Tibial nerve (tissue), 4 donors: ENCODE data around the gene NOC4L. TPM values are rescaled to one million over a fixed set of nuclear protein-coding genes. Genes with fewer than 3 reads are reported as not detected.

ENCODE experiments used
- DNase-seq, 2 donors: peaks; one replicate each; pipeline ENCODE4 v3.0.0-alpha.2; 2019; ENCODE audit warnings: low spot score in 2 of 2
- H3K27ac ChIP-seq, 4 donors: fragments of 200-600 bp; sonication (generic) in 3 of 4; one replicate each; pipeline ENCODE4 v1.5.1; 2017 to 2019; ENCODE audit warnings: mild to moderate bottlenecking in 1 of 4
- H3K27me3 ChIP-seq, 2 donors: fragments of 200-600 bp; sonication (generic) in 1 of 2; one replicate each; pipeline versions ENCODE4 v1.5.1 to v1.6.0; 2017 to 2019
- H3K36me3 ChIP-seq, 3 donors: fragments of 200-600 bp; sonication (generic); one replicate each; pipeline ENCODE4 v1.5.1; 2018 to 2019
- H3K4me1 ChIP-seq, 4 donors: fragments of 200-600 bp; sonication (generic) in 3 of 4; one replicate each; pipeline ENCODE4 v1.5.1; 2017 to 2019
- H3K4me3 ChIP-seq, 4 donors: fragments of 200-600 bp; sonication (generic) in 3 of 4; one replicate each; pipeline ENCODE4 v1.5.1; 2017 to 2019; ENCODE audit warnings: mild to moderate bottlenecking in 1 of 4, moderate library complexity in 1 of 4
- H3K9me3 ChIP-seq, 4 donors: fragments of 200-600 bp; sonication (generic) in 3 of 4; one replicate each; pipeline ENCODE4 v1.5.1; 2017 to 2019
- EP300 ChIP-seq, 2 donors: sonication (generic); formaldehyde crosslinking; IDR thresholded peaks; one replicate each; pipeline ENCODE4 v1.6.1; 2017; ENCODE audit warnings: antibody characterized with exemption in 2 of 2, mild to moderate bottlenecking in 1 of 2
- POLR2A ChIP-seq, 2 donors: fragments of 450-650 bp; IDR thresholded peaks; one replicate each; pipeline ENCODE4 v1.6.1; 2017; ENCODE audit warnings: antibody characterized with exemption in 2 of 2, mild to moderate bottlenecking in 2 of 2, moderate library complexity in 2 of 2
- WGBS, 2 donors: methylation state at CpG; one replicate each; pipeline ENCODE4 v1.1.5; 2018; 5-methylcytosine and 5-hydroxymethylcytosine counted together
- total RNA-seq, 4 donors: library from RNA; depleted of rRNA; stranded (reverse); fragments of >200 nt; gene quantifications; one replicate each; pipeline ENCODE4 v1.1.0, GENCODE V29; 2016
- TF ChIP-seq, protein P1 (sequence below), 5 experiments: fragments of 200-600 bp in 3 of 5; fragments of 450-650 bp in 2 of 5; sonication (generic) in 3 of 5; IDR thresholded peaks; one replicate each; pipeline ENCODE4 v1.5.1; 2016 to 2019; ENCODE audit warnings: antibody characterized with exemption in 5 of 5, mild to moderate bottlenecking in 3 of 5, moderate library complexity in 2 of 5

The NOC4L gene
- total RNA-seq, 4 donors from 2014 or later = 8.2 to 24.9 (median 17.0) TPM

DNA sequence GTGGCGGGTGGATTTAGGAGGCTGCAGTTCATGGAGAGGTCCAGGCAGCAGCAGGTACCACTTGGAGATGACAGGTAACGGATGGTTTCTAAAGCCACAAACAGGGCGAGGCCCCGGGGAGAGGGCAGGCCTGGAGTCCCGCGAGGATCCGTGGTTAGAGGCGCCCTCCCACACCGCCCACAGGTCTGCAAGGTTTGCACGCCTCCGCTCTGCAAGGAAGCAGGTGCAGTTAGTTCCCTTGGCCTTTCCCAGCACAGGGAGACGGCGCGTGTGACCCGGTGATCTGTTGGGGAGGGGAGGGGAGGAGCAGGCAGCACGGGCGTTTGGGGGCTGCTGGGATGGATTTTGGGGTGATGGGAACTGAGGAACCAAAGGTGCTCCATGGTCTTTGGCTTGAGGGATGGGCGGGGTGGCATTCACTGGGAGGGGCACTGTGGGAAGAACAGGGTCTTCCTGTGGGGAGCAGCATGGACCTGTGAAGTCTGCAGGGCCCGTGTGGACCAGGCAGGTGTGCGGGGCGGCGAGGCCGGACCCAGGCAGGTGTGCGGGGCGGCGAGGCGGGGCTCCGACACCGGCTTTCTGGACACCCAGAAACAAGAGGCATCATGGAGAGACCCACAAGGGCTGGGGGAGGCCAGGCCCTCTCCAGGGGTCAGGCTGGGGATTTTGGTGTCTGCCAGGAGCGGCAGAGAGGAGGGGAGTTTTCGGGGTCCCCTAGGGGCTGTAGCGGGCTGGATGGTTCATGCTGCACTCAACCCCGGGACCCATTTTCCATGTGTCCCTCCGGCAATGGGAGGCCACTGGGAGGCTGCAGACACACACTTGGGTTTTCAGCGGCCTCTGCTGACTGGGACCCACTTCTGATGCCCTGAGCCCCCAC lies 29.1 kb downstream of the NOC4L start:
- no peak for DNase-seq
- TF ChIP-seq, protein P1, sequence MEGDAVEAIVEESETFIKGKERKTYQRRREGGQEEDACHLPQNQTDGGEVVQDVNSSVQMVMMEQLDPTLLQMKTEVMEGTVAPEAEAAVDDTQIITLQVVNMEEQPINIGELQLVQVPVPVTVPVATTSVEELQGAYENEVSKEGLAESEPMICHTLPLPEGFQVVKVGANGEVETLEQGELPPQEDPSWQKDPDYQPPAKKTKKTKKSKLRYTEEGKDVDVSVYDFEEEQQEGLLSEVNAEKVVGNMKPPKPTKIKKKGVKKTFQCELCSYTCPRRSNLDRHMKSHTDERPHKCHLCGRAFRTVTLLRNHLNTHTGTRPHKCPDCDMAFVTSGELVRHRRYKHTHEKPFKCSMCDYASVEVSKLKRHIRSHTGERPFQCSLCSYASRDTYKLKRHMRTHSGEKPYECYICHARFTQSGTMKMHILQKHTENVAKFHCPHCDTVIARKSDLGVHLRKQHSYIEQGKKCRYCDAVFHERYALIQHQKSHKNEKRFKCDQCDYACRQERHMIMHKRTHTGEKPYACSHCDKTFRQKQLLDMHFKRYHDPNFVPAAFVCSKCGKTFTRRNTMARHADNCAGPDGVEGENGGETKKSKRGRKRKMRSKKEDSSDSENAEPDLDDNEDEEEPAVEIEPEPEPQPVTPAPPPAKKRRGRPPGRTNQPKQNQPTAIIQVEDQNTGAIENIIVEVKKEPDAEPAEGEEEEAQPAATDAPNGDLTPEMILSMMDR (IDR thresholded peaks at IDR 0.05) = no peak
- TF ChIP-seq EP300 (IDR thresholded peaks at IDR 0.05) = no peak
- no peak for TF ChIP-seq POLR2A (IDR thresholded peaks at IDR 0.05)
- Histone ChIP-seq H3K9me3 (peaks cover 0 to 4% (median 0%) of the 10 kb centered on the region in 4 donors), H3K36me3 (no peaks in the 10 kb centered on the region), H3K4me3 (no peak overlapping the region), H3K4me1 (peaks cover 0 to 4% (median 0%) of the 10 kb centered on the region in 4 donors), H3K27me3 (peaks cover 0 to 91% of the 10 kb centered on the region in 2 donors), H3K27ac (no peak overlapping the region)
- 67 to 70% methylated on average over 35 of the region's 35 CpGs for WGBS, 2 donors

DNA sequence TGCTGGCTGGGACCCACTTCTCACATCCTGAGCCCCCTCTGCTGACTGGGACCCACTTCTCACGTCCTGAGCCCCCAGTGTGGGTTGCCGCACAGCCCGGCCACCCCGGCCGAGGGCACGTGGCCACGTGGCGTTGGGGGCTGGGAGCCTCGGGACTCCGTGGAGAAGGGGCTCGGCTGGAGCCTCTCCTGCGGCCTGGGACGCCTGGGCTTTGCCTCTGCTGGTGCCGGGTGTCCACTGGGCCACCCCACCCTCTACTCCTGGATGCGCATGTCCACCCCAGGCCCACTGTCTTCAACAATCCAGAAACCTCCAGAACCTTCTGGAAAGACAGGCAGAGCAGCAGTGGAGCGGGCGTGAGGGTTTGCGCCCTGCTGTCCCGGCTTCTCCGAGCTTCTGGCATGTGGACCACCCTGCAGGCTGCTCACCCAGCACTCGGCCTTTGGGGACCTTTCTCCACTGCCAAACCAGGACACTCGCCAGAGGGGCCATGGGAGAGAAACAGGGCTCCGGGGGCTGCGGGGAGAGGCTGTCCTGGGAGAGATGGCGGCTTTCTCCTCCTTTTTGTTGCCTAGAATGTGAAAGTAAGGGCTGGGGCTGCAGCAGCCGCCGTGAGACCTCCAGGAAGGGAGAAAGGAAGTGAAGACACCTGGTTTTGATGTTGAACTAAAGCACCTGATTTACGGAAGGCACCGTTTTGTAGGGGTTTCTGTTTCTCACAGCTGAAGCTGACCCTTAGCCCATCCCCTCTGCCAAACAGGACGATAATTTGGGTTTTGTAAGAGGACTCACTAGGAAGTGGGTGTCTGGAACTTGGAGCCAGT lies 30.0 kb downstream of the NOC4L start:
- TF ChIP-seq, protein P1 (IDR thresholded peaks at IDR 0.05) = no peak
- TF ChIP-seq EP300 (IDR thresholded peaks at IDR 0.05) (no peak), POLR2A (IDR thresholded peaks at IDR 0.05) (no peak)
- peaks cover 0 to 94% of the 10 kb centered on the region in 2 donors for H3K27me3 ChIP-seq
- no peak overlapping the region for H3K4me3 ChIP-seq
- no peak for DNase-seq
- H3K4me1 ChIP-seq = peaks cover 0 to 4% (median 0%) of the 10 kb centered on the region in 4 donors
- H3K36me3 ChIP-seq = no peaks in the 10 kb centered on the region
- H3K9me3 ChIP-seq = peaks cover 0 to 4% (median 0%) of the 10 kb centered on the region in 4 donors
- WGBS, 2 donors = 68 to 76% methylated on average over 30 of the region's 30 CpGs
- H3K27ac ChIP-seq = no peak overlapping the region

DNA sequence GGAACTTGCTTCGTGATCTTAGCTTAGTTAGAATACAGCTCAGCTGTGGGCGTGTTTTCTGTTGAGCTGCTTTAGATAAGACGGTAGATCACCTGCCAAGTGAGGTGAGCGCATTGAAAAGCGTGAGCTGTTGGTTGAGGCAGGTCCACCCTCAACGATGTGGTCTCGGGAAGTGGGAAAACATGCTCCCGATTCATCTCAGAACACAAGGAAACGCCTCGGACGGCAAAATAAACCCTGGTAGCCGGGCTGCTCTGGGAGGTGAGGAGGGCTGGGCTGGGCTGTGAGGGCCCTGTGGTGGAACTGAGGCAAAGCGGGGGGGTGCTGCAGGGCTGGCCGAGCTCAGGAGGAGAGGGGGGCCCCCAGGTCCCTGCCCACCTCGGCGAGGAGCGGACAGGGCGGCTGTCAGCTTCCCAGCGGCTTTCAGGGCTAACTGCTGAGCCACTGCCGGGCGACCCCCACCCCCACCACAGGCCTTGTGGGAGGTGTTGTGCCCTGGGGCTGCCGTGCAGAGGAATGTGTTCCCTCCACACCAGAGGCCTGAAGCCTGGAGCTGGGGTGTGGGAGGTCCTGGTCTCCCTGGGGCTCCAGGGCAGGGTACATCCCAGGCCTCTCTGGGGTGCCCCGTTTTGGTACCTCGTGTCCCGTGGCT lies 30.7 kb downstream of the NOC4L start:
- Histone ChIP-seq H3K9me3 (peaks cover 0 to 4% (median 0%) of the 10 kb centered on the region in 4 donors), H3K4me1 (peaks cover 0 to 4% (median 0%) of the 10 kb centered on the region in 4 donors), H3K27me3 (peaks cover 0 to 93% of the 10 kb centered on the region in 2 donors), H3K4me3 (no peak overlapping the region), H3K36me3 (no peaks in the 10 kb centered on the region), H3K27ac (no peak overlapping the region)
- DNase-seq = no peak
- WGBS, 2 donors = 67 to 68% methylated on average over 22 to 24 of the region's 25 CpGs
- TF ChIP-seq POLR2A (IDR thresholded peaks at IDR 0.05) (no peak), EP300 (IDR thresholded peaks at IDR 0.05) (no peak)
- TF ChIP-seq, protein P1 (IDR thresholded peaks at IDR 0.05) = no peak

DNA sequence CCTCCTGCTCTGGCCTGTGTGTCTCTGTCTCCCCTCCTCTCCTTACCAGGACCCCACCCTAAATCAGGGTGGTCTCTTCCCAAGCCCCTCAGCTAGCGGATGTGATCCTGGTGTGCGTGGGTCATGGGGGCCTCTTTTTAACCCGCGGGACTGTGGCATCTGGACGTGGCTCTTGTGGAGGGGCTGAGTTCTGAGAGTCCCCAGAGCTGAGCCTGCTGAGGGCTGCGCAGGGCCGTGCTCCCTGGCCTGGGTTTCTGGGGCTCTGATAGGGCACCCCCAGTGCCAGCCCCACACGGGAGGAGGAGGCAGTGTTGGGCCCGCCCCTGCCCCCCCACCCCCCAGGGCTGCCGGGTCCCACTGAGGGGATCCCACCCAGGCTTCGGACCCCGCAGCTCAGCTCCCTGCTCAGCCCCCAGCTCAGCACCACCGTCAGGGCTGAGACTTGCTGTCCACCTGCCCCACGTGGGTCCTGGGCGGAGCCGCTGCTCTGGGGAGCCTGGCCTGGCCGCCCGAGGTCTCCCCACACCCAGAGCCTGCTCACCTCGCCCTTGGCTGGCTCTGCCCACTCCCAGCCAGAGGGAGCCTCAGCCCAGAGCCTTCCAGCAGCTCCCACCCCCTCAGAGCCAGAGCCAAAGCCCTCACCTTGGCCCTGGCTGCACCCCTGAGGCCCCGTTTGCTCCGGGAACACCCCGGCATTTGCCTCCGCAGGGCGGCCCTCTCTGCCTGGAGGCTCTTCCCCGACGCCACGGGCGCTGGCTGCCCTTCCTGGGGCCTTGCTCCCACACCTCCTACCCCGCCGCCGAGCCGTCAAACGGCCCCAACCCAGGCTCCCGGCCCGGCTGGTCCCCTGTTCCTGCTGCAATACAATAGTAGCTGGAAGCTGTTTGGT lies 31.5 kb downstream of the NOC4L start:
- no peaks in the 10 kb centered on the region for H3K36me3 ChIP-seq
- H3K27me3 ChIP-seq = peaks cover 0 to 87% of the 10 kb centered on the region in 2 donors
- TF ChIP-seq POLR2A (IDR thresholded peaks at IDR 0.05) (no peak), EP300 (IDR thresholded peaks at IDR 0.05) (no peak)
- TF ChIP-seq, protein P1 (IDR thresholded peaks at IDR 0.05) = no peak
- peaks cover 0 to 4% (median 0%) of the 10 kb centered on the region in 4 donors for H3K9me3 ChIP-seq
- H3K4me1 ChIP-seq = no peaks in the 10 kb centered on the region
- DNase-seq = no peak
- H3K27ac ChIP-seq = no peak overlapping the region
- no peak overlapping the region for H3K4me3 ChIP-seq
- 71 to 74% methylated on average over 9 to 14 of the region's 35 CpGs for WGBS, 2 donors
